Smooth muscle cell (in vitro differentiated cells): ENCODE results near the gene NCF2. TPM values are rescaled to one million over a fixed set of nuclear protein-coding genes. Genes with fewer than 3 reads are reported as not detected.

ENCODE experiments used
- DNase-seq: peaks from one replicate; lab custom pipeline; 2025; ENCODE audit not compliant: unreplicated experiment; lab: John Stamatoyannopoulos, UW
- H2AFZ ChIP-seq: fragments of 200-600 bp; sonication (generic); 2 replicates; pipeline ENCODE4 v1.6.0; 2016; ENCODE audit warnings: antibody characterized with exemption, low read depth, mild to moderate bottlenecking
- H3F3A ChIP-seq: fragments of 200-600 bp; sonication (generic); 2 replicates; pipeline ENCODE4 v1.6.0; 2017; ENCODE audit warnings: antibody characterized with exemption, low read depth
- H3K27ac ChIP-seq: fragments of 200-600 bp; sonication (generic); 2 replicates; pipeline ENCODE4 v1.5.1; 2016; ENCODE audit warnings: low read depth, mild to moderate bottlenecking
- H3K27me3 ChIP-seq: fragments of 200-600 bp; sonication (generic); 2 replicates; pipeline ENCODE4 v1.6.1; 2016; ENCODE audit warnings: low read depth, mild to moderate bottlenecking
- H3K36me3 ChIP-seq: fragments of 200-600 bp; sonication (generic); 2 replicates; pipeline ENCODE4 v1.5.1; 2016; ENCODE audit warnings: low read depth
- H3K4me1 ChIP-seq: fragments of 200-600 bp; sonication (generic); 2 replicates; pipeline ENCODE4 v1.5.1; 2016; ENCODE audit warnings: low read depth
- H3K4me2 ChIP-seq: fragments of 200-600 bp; sonication (generic); 2 replicates; pipeline ENCODE4 v1.6.0; 2016; ENCODE audit warnings: mild to moderate bottlenecking
- H3K4me3 ChIP-seq: fragments of 200-600 bp; sonication (generic); 2 replicates; pipeline ENCODE4 v1.5.1; 2016; ENCODE audit warnings: mild to moderate bottlenecking
- H3K79me2 ChIP-seq: fragments of 200-600 bp; sonication (generic); 2 replicates; pipeline ENCODE4 v1.6.0; 2016; ENCODE audit warnings: low read depth, mild to moderate bottlenecking
- H3K9ac ChIP-seq: fragments of 200-600 bp; sonication (generic); 2 replicates; pipeline ENCODE4 v1.6.0; 2016; ENCODE audit warnings: low read depth
- H3K9me3 ChIP-seq: fragments of 200-600 bp; sonication (generic); replicated peaks from 2 replicates; pipeline ENCODE4 v1.5.1; 2016; ENCODE audit warnings: low read depth
- H4K20me1 ChIP-seq: fragments of 200-600 bp; sonication (generic); 2 replicates; pipeline ENCODE4 v1.6.0; 2016; ENCODE audit warnings: low read depth
- CTCF ChIP-seq: fragments of 200-600 bp; sonication (generic); IDR thresholded peaks from 2 replicates; pipeline ENCODE4 v1.5.1; 2017; ENCODE audit warnings: borderline replicate concordance, mild to moderate bottlenecking, antibody characterized with exemption; ENCODE audit not compliant: insufficient read depth, poor library complexity, severe bottlenecking
- WGBS: methylation state at CpG from one replicate; pipeline ENCODE4 v1.1.7; 2016; ENCODE audit warnings: low lambda C conversion rate; 5-methylcytosine and 5-hydroxymethylcytosine counted together
- polyA plus RNA-seq: library from polyadenylated mRNA; unstranded; fragments of >200 nt; fragmentation: Nextera tagmentation; extraction: Ambion mirVana; gene quantifications from 2 replicates; pipeline ENCODE4 v1.2.1, GENCODE V29; 2016
- total RNA-seq: library from RNA; depleted of rRNA; stranded (reverse); fragments of >200 nt; gene quantifications from 2 replicates; pipeline ENCODE4 v1.2.3, GENCODE V29; 2014

The NCF2 gene
- total and polyA plus RNA-seq, 2 experiments from 2014 or later, result 0.65 to 1.7 TPM

GRCh38 chr1:183570451-183570850 is 19.8 kb downstream of the NCF2 start:
- Histone ChIP-seq H3K4me2 (no peak overlapping the region), H3K36me3 (no peaks in the 10 kb centered on the region), H3K79me2 (no peaks in the 10 kb centered on the region), H3F3A (no peaks in the 10 kb centered on the region), H3K27me3 (no peaks in the 10 kb centered on the region), H4K20me1 (no peaks in the 10 kb centered on the region), H3K4me3 (no peak overlapping the region), H3K27ac (no peak overlapping the region), H3K9me3 (no peaks in the 10 kb centered on the region), H2AFZ (no peak overlapping the region), H3K4me1 (no peaks in the 10 kb centered on the region), H3K9ac (no peak overlapping the region)
- TF ChIP-seq CTCF, result no peak
- DNase-seq, result no peak
- WGBS, result 93% methylated on average over 4 of the region's 4 CpGs

GRCh38 chr1:183569801-183570200 is 20.5 kb downstream of the NCF2 start:
- Histone ChIP-seq H3K27ac (peak overlapping the region; percentile 85), H3F3A (no peaks in the 10 kb centered on the region), H3K4me1 (no peaks in the 10 kb centered on the region), H3K9me3 (no peaks in the 10 kb centered on the region), H4K20me1 (no peaks in the 10 kb centered on the region), H3K9ac (no peak overlapping the region), H3K36me3 (no peaks in the 10 kb centered on the region), H3K4me3 (no peak overlapping the region), H3K79me2 (no peaks in the 10 kb centered on the region), H3K27me3 (no peaks in the 10 kb centered on the region), H3K4me2 (no peak overlapping the region), H2AFZ (no peak overlapping the region)
- no peak for TF ChIP-seq CTCF
- 92% methylated on average over 3 of the region's 3 CpGs for WGBS
- DNase-seq, result no peak

GRCh38 chr1:183569141-183569540 is 21.1 kb downstream of the NCF2 start:
- TF ChIP-seq CTCF, result no peak
- no peaks in the 10 kb centered on the region for H3K36me3 ChIP-seq
- no peak for DNase-seq
- H3K27ac ChIP-seq, result peak overlapping the region; percentile 85
- H3K9ac ChIP-seq, result peak overlapping the region; percentile 16
- no peaks in the 10 kb centered on the region for H3K79me2 ChIP-seq
- WGBS, result 52% methylated on average over 4 of the region's 4 CpGs
- H3K9me3 ChIP-seq, result no peaks in the 10 kb centered on the region
- H2AFZ ChIP-seq, result no peak overlapping the region
- no peaks in the 10 kb centered on the region for H3F3A ChIP-seq
- peak overlapping the region; percentile 34 for H3K4me2 ChIP-seq
- no peaks in the 10 kb centered on the region for H3K4me1 ChIP-seq
- H4K20me1 ChIP-seq, result no peaks in the 10 kb centered on the region
- H3K4me3 ChIP-seq, result no peak overlapping the region
- H3K27me3 ChIP-seq, result no peaks in the 10 kb centered on the region
